ENCODE measurements around the gene ARIH2. TPM values are rescaled to one million over a fixed set of nuclear protein-coding genes. Genes with fewer than 3 reads are reported as not detected.

The ARIH2 gene
- total and polyA plus RNA-seq, 9 of the 15 experiments (the other 6 are each of a cell fraction or from before 2014, with no cell fraction given), result 27.0 to 120 (median 108) TPM

GRCh38 chr3:48879994-48880377 is 38.7 kb upstream of the ARIH2 start:
- FAIRE-seq (no peak), ATAC-seq (no peak), DNase-seq (ENCODE audit: extremely low read depth in 1 of 4, low spot score in 3 of 4) (no peak)
- H3K27ac ChIP-seq (ENCODE audit: extremely low read depth, low read depth, low read length), result no peak overlapping the region
- no TSS peak for BruUV-seq (replicated peaks)
- no peaks in the 10 kb centered on the region for H3K4me1 ChIP-seq (replicated peaks in 1 of 2; ENCODE audit: control insufficient read depth in 2 of 2, insufficient read depth in 2 of 2, low read length in 2 of 2)
- 73% methylated on average over 6 of the region's 6 CpGs for whole genome bisulfite sequencing (ENCODE audit: insufficient coverage, low coverage, missing lambda C conversion rate)
- no peaks in the 10 kb centered on the region for H3K9me3 ChIP-seq (replicated peaks; ENCODE audit: control insufficient read depth, insufficient read depth, low read depth, low read length)
- no peak overlapping the region for H2AFZ ChIP-seq (ENCODE audit: low read depth, low read length)
- no peak overlapping the region for H3K4me3 ChIP-seq
- POLR2A ChIA-PET, result interaction anchor here (0.5 kb wide), 1 partner anchor 38 kb away, joined by 3 read pairs; the partner anchor contains the start of gene ARIH2
- CTCF ChIA-PET (ENCODE audit: low intra/inter-chr PET ratio), result no interaction called here
- H3K27me3 ChIP-seq (ENCODE audit: control insufficient read depth in 2 of 2, insufficient read depth in 2 of 2, low read length in 2 of 2), result no peaks in the 10 kb centered on the region
- no peak for TF ChIP-seq TAF7 (tag; IDR thresholded peaks at IDR 0.05)
- TF ChIP-seq TEAD2 (tag; IDR thresholded peaks at IDR 0.05), result no peak
- H3K79me2 ChIP-seq (ENCODE audit: control insufficient read depth, insufficient read depth, low read length), result no peaks in the 10 kb centered on the region
- no peaks in the 10 kb centered on the region for H3K9me1 ChIP-seq (ENCODE audit: control insufficient read depth, insufficient read depth, low read length)
- intact Hi-C loops (cut with micrococcal nuclease), result no loop called here
- H3K4me2 ChIP-seq (ENCODE audit: insufficient read depth, low read length), result no peak overlapping the region
- in situ Hi-C loops (cut with MboI), result no loop called here
- no peak overlapping the region for H3K9ac ChIP-seq (ENCODE audit: insufficient read depth in 1 of 2, low read depth in 2 of 2, low read length in 2 of 2)
- H4K20me1 ChIP-seq (replicated peaks; ENCODE audit: control insufficient read depth, insufficient read depth, low read length), result no peaks in the 10 kb centered on the region
- H3K36me3 ChIP-seq (ENCODE audit: control insufficient read depth, insufficient read depth, low read length), result peaks cover 3% of the 10 kb centered on the region; the same call in 1 of the 3 replicates

GRCh38 chr3:48881006-48881405 is 37.6 kb upstream of the ARIH2 start:
- intact Hi-C loops (cut with micrococcal nuclease), result no loop called here
- Histone ChIP-seq H3K27me3 (ENCODE audit: control insufficient read depth in 2 of 2, insufficient read depth in 2 of 2, low read length in 2 of 2) (no peaks in the 10 kb centered on the region), H4K20me1 (replicated peaks; ENCODE audit: control insufficient read depth, insufficient read depth, low read length) (no peaks in the 10 kb centered on the region), H3K9me3 (replicated peaks; ENCODE audit: control insufficient read depth, insufficient read depth, low read depth, low read length) (no peaks in the 10 kb centered on the region), H3K9me1 (ENCODE audit: control insufficient read depth, insufficient read depth, low read length) (no peaks in the 10 kb centered on the region), H3K9ac (ENCODE audit: insufficient read depth in 1 of 2, low read depth in 2 of 2, low read length in 2 of 2) (no peak overlapping the region), H2AFZ (ENCODE audit: low read depth, low read length) (no peak overlapping the region), H3K79me2 (ENCODE audit: control insufficient read depth, insufficient read depth, low read length) (no peaks in the 10 kb centered on the region), H3K4me2 (ENCODE audit: insufficient read depth, low read length) (no peak overlapping the region), H3K4me3 (no peak overlapping the region), H3K4me1 (replicated peaks in 1 of 2; ENCODE audit: control insufficient read depth in 2 of 2, insufficient read depth in 2 of 2, low read length in 2 of 2) (no peaks in the 10 kb centered on the region), H3K27ac (ENCODE audit: extremely low read depth, low read depth, low read length) (no peak overlapping the region), H3K36me3 (ENCODE audit: control insufficient read depth, insufficient read depth, low read length) (peaks cover 3% of the 10 kb centered on the region; the same call in 1 of the 3 replicates)
- FAIRE-seq (no peak), DNase-seq (ENCODE audit: extremely low read depth in 1 of 4, low spot score in 3 of 4) (no peak), ATAC-seq (no peak)
- in situ Hi-C loops (cut with MboI), result no loop called here
- no peak for TF ChIP-seq THRAP3 (IDR thresholded peaks at IDR 0.05; ENCODE audit: borderline replicate concordance)
- no peak for TF ChIP-seq BACH1 (tag; IDR thresholded peaks at IDR 0.05)
- no peak for TF ChIP-seq MNT (conservative IDR thresholded peaks at IDR 0.05)
- no peak for TF ChIP-seq PTBP1 (IDR thresholded peaks at IDR 0.05; ENCODE audit: low read depth, low read length)
- no peak for TF ChIP-seq MAZ (CRISPR knock-in tag; conservative IDR thresholded peaks at IDR 0.05 in 1 of 2, IDR thresholded peaks at IDR 0.05 in 1 of 2)
- no peak for TF ChIP-seq ZNF699 (CRISPR knock-in tag; IDR thresholded peaks at IDR 0.05; ENCODE audit: insufficient replicate concordance)
- no peak for TF ChIP-seq NONO (IDR thresholded peaks at IDR 0.05; ENCODE audit: low read depth in 2 of 2, low read length in 1 of 2)
- TF ChIP-seq POU5F1 (IDR thresholded peaks at IDR 0.05; ENCODE audit: borderline replicate concordance, low read depth, low read length, partially characterized antibody), result no peak
- ChIA-PET POLR2A (no interaction called here), CTCF (ENCODE audit: low intra/inter-chr PET ratio) (no interaction called here)
- WGBS (ENCODE audit: insufficient coverage, low coverage, missing lambda C conversion rate), result 70% methylated on average over 3 of the region's 3 CpGs
- BruUV-seq (replicated peaks), result no TSS peak
